HEK293 (cell line): ENCODE results near the gene CXCL17.
A peak's percentile ranks its signal among the peaks of the same experiment; 100 is the strongest.

Experiments
- WT1 ChIP-seq: fragments of 450-650 bp; formaldehyde crosslinking; IDR thresholded peaks from 2 replicates; pipeline ENCODE4 v1.5.1; 2016; ENCODE audit warnings: missing biosample characterization, missing genetic modification characterization
- ZNF146 ChIP-seq: fragments of 450-650 bp; formaldehyde crosslinking; IDR thresholded peaks from 2 replicates; pipeline ENCODE4 v1.5.1; 2016; ENCODE audit warnings: missing biosample characterization, missing genetic modification characterization
- ZNF174 ChIP-seq: fragments of 450-650 bp; formaldehyde crosslinking; IDR thresholded peaks from 2 replicates; pipeline ENCODE4 v1.5.0; 2017; ENCODE audit warnings: missing biosample characterization, mild to moderate bottlenecking, missing genetic modification characterization
- ZNF239 ChIP-seq: fragments of 450-650 bp; formaldehyde crosslinking; IDR thresholded peaks from 2 replicates; pipeline ENCODE4 v1.5.1; 2016; ENCODE audit warnings: missing biosample characterization, missing genetic modification characterization
- ZNF24 ChIP-seq: fragments of 450-650 bp; formaldehyde crosslinking; IDR thresholded peaks from 2 replicates; pipeline ENCODE4 v1.5.1; 2016; ENCODE audit warnings: missing biosample characterization, missing genetic modification characterization
- ZNF48 ChIP-seq: fragments of 450-650 bp; formaldehyde crosslinking; IDR thresholded peaks from 2 replicates; pipeline ENCODE4 v1.5.1; 2016; ENCODE audit warnings: missing biosample characterization, missing genetic modification characterization
- ZNF510 ChIP-seq: fragments of 450-650 bp; formaldehyde crosslinking; IDR thresholded peaks from 2 replicates; pipeline ENCODE4 v1.5.1; 2018; ENCODE audit warnings: mild to moderate bottlenecking, missing genetic modification characterization, missing biosample characterization; ENCODE audit not compliant: insufficient replicate concordance
- ZNF830 ChIP-seq: fragments of 450-650 bp; IDR thresholded peaks from 2 replicates; pipeline ENCODE4 v1.5.0; 2018; ENCODE audit warnings: missing biosample characterization, missing genetic modification characterization, low read depth, mild to moderate bottlenecking, moderate library complexity
- TF ChIP-seq, protein P1 (sequence below): fragments of 450-650 bp; formaldehyde crosslinking; IDR thresholded peaks from 2 replicates; pipeline ENCODE4 v1.5.1; 2017; ENCODE audit warnings: missing biosample characterization, missing genetic modification characterization
- TF ChIP-seq, protein P2 (sequence below): fragments of 450-650 bp; formaldehyde crosslinking; IDR thresholded peaks from 2 replicates; pipeline ENCODE4 v1.5.1; 2016; ENCODE audit warnings: missing biosample characterization, missing genetic modification characterization

DNA sequence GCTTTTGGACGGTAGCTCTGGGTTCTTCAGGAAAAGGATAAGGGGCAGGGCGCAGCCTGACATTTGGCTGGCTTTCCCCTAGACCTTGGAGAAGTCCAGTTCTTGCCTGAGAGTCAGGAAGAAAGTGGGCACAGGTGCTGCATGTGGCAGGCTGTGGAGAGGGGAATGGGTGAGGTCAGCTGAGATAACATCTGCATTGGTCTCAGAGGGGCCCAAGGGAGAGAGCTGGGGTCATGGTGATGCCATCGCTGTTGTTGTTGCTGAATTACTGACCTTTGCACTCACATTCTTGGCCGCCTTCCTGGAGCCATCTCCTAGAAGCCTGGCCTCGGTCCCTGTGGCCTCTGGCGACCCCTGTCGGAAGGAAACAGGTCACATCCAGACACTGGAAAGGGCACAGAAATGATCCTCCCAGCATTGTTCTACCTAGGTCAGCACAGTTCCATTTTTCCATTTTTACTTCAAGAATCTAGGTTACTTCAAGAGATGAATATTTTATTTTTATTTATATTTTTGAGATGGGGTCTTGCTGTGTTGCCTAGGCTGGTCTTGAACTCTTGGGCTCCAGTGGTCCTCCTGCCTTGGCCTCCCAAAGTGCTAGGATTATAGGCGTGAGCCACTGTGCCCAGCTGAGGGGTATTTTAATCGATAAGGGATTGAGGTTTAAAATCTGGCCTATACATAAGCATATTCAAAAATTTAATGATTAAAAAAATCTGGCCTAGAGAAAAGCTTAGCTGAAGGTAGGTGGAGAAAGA is 9.1 kb downstream of the CXCL17 start:
- TF ChIP-seq ZNF239 (tag by site-specific recombination) (no peak), ZNF510 (tag by site-specific recombination) (no peak), WT1 (tag by site-specific recombination) (no peak), ZNF830 (tag by site-specific recombination) (no peak), ZNF48 (tag by site-specific recombination) (no peak), ZNF146 (tag by site-specific recombination) (no peak), ZNF174 (no peak), ZNF24 (no peak)
- TF ChIP-seq, protein P1, sequence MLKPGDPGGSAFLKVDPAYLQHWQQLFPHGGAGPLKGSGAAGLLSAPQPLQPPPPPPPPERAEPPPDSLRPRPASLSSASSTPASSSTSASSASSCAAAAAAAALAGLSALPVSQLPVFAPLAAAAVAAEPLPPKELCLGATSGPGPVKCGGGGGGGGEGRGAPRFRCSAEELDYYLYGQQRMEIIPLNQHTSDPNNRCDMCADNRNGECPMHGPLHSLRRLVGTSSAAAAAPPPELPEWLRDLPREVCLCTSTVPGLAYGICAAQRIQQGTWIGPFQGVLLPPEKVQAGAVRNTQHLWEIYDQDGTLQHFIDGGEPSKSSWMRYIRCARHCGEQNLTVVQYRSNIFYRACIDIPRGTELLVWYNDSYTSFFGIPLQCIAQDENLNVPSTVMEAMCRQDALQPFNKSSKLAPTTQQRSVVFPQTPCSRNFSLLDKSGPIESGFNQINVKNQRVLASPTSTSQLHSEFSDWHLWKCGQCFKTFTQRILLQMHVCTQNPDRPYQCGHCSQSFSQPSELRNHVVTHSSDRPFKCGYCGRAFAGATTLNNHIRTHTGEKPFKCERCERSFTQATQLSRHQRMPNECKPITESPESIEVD (tag by site-specific recombination), result no peak
- TF ChIP-seq, protein P2, sequence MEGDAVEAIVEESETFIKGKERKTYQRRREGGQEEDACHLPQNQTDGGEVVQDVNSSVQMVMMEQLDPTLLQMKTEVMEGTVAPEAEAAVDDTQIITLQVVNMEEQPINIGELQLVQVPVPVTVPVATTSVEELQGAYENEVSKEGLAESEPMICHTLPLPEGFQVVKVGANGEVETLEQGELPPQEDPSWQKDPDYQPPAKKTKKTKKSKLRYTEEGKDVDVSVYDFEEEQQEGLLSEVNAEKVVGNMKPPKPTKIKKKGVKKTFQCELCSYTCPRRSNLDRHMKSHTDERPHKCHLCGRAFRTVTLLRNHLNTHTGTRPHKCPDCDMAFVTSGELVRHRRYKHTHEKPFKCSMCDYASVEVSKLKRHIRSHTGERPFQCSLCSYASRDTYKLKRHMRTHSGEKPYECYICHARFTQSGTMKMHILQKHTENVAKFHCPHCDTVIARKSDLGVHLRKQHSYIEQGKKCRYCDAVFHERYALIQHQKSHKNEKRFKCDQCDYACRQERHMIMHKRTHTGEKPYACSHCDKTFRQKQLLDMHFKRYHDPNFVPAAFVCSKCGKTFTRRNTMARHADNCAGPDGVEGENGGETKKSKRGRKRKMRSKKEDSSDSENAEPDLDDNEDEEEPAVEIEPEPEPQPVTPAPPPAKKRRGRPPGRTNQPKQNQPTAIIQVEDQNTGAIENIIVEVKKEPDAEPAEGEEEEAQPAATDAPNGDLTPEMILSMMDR (tag by site-specific recombination), result peak; percentile 53; the same call in 1 of the 2 replicates
